PC-9 (cell line): Measurements from ENCODE around the gene PIPOX. TPM values are rescaled to one million over a fixed set of nuclear protein-coding genes. Genes with fewer than 3 reads are reported as not detected.
A peak's percentile ranks its signal among the peaks of the same experiment; 100 is the strongest.

Experiments used
- BruUV-seq: library from RNA; stranded (reverse); fragments of 400-500 nt; replicated peaks from 2 replicates; lab custom pipeline; 2021; lab: Mats Ljungman, UMichigan
- CTCF ChIA-PET: fragments of 300-600 bp; sonication (Branson Sonifier 250); formaldehyde crosslinking; loops from one replicate; lab custom pipeline; 2022; ENCODE audit warnings: antibody characterized with exemption; lab: Charles Lee
- POLR2A ChIA-PET: fragments of 300-600 bp; sonication (Branson Sonifier 250); formaldehyde crosslinking; loops from one replicate; lab custom pipeline; 2022; ENCODE audit warnings: antibody characterized with exemption; ENCODE audit not compliant: unreplicated experiment; lab: Charles Lee
- DNase-seq, 2 experiments: peaks; one replicate each; pipeline versions ENCODE4 v3.0.0 to v3.0.0-alpha.2; 2015 to 2022; ENCODE audit warnings: mixed read lengths in 1 of 2
- H2AFZ ChIP-seq: fragments of 200-600 bp; sonication (generic); 2 replicates; pipeline ENCODE4 v1.8.1; 2017; ENCODE audit warnings: antibody characterized with exemption
- H3F3A ChIP-seq: fragments of 200-600 bp; sonication (generic); 2 replicates; pipeline ENCODE4 v1.8.1; 2017; ENCODE audit warnings: antibody characterized with exemption, mild to moderate bottlenecking, low read depth; ENCODE audit not compliant: insufficient read depth
- H3K27ac ChIP-seq: fragments of 200-600 bp; sonication (generic); 2 replicates; pipeline ENCODE4 v1.6.1; 2016; ENCODE audit warnings: mixed run types
- H3K27me3 ChIP-seq: fragments of 200-600 bp; sonication (generic); 2 replicates; pipeline ENCODE4 v1.6.1; 2016; ENCODE audit warnings: low read depth, mixed run types; ENCODE audit not compliant: insufficient read depth
- H3K36me3 ChIP-seq: fragments of 200-600 bp; sonication (generic); 2 replicates; pipeline ENCODE4 v1.6.1; 2016; ENCODE audit warnings: low read depth, mixed run types
- H3K4me1 ChIP-seq: fragments of 200-600 bp; sonication (generic); replicated peaks from 2 replicates; pipeline ENCODE4 v1.6.1; 2016; ENCODE audit warnings: mixed run types; ENCODE audit not compliant: insufficient read depth
- H3K4me2 ChIP-seq: fragments of 200-600 bp; sonication (generic); 2 replicates; pipeline ENCODE4 v1.6.1; 2017; ENCODE audit warnings: mixed run types
- H3K4me3 ChIP-seq: fragments of 200-600 bp; sonication (generic); 2 replicates; pipeline ENCODE4 v1.6.1; 2016; ENCODE audit warnings: mixed run types
- H3K79me2 ChIP-seq: fragments of 200-600 bp; sonication (generic); 2 replicates; pipeline ENCODE4 v1.6.1; 2017; ENCODE audit warnings: low read depth, mixed run types
- H3K9me2 ChIP-seq: fragments of 200-600 bp; sonication (generic); 2 replicates; pipeline ENCODE4 v1.8.1; 2017; ENCODE audit warnings: mild to moderate bottlenecking; ENCODE audit not compliant: insufficient read depth
- H3K9me3 ChIP-seq: fragments of 200-600 bp; sonication (generic); 2 replicates; pipeline ENCODE4 v1.8.1; 2016; ENCODE audit warnings: low read depth; ENCODE audit not compliant: insufficient read depth
- H4K20me1 ChIP-seq: fragments of 200-600 bp; sonication (generic); 2 replicates; pipeline ENCODE4 v1.8.1; 2017; ENCODE audit not compliant: insufficient read depth
- EZH2 ChIP-seq: fragments of 200-600 bp; sonication (generic); IDR thresholded peaks from 2 replicates; pipeline ENCODE4 v1.8.0; 2017; ENCODE audit warnings: antibody characterized with exemption, low read depth
- intact Hi-C: fragments of 100-400 bp; cut with micrococcal nuclease; formaldehyde crosslinking; loops from one replicate; pipeline ENCODE4 v1.10.0; 2022; ENCODE audit not compliant: unreplicated experiment
- total RNA-seq: library from RNA; stranded (reverse); gene quantifications from 2 replicates; pipeline ENCODE4 v1.2.3, GENCODE V29; 2021
- TF ChIP-seq, protein P1 (sequence below): fragments of 200-600 bp; sonication (generic); conservative IDR thresholded peaks from 2 replicates; pipeline ENCODE4 v1.6.1; 2017; ENCODE audit warnings: mixed run types, antibody characterized with exemption, mild to moderate bottlenecking, moderate library complexity

Gene PIPOX
- total RNA-seq, 1 experiment from 2014 or later: 2.8 TPM

DNA sequence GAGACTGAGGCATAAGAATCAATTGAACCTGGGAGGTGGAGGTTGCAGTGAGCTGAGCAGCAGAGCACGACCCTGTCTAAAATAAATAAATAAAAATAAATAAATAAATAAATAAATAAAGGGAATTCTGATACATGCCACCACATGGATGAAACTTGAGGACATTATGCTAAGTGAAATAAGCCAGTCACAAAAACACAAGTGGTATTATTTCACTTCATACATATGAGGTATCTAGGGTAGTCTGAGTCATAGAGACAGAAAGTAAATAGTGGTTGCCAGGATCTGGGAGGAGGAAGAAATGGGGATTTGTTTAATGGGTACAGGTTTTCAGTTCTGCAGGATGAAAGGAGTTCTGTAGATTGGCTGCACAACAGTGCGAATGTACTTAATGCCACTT, 16.3 kb downstream of the PIPOX start:
- BruUV-seq: no TSS peak
- Histone ChIP-seq H3K4me1 (peaks cover 6% of the 10 kb centered on the region; the same call in 1 of the 2 replicates), H3K27me3 (no peaks in the 10 kb centered on the region), H3F3A (no peaks in the 10 kb centered on the region), H3K36me3 (no peaks in the 10 kb centered on the region), H4K20me1 (no peaks in the 10 kb centered on the region), H3K4me3 (no peak overlapping the region), H3K9me2 (no peaks in the 10 kb centered on the region), H2AFZ (no peak overlapping the region), H3K79me2 (no peaks in the 10 kb centered on the region), H3K9me3 (no peaks in the 10 kb centered on the region), H3K27ac (no peak overlapping the region), H3K4me2 (no peak overlapping the region)
- DNase-seq: peak in 1 of 2 experiments; percentile 70
- POLR2A ChIA-PET: no interaction called here
- CTCF ChIA-PET: interaction anchor here (0.6 kb wide), 1 partner anchor 702 kb away, joined by 3 read pairs; no protein-coding TSS in a partner anchor
- TF ChIP-seq EZH2: no peak
- TF ChIP-seq, protein P1, sequence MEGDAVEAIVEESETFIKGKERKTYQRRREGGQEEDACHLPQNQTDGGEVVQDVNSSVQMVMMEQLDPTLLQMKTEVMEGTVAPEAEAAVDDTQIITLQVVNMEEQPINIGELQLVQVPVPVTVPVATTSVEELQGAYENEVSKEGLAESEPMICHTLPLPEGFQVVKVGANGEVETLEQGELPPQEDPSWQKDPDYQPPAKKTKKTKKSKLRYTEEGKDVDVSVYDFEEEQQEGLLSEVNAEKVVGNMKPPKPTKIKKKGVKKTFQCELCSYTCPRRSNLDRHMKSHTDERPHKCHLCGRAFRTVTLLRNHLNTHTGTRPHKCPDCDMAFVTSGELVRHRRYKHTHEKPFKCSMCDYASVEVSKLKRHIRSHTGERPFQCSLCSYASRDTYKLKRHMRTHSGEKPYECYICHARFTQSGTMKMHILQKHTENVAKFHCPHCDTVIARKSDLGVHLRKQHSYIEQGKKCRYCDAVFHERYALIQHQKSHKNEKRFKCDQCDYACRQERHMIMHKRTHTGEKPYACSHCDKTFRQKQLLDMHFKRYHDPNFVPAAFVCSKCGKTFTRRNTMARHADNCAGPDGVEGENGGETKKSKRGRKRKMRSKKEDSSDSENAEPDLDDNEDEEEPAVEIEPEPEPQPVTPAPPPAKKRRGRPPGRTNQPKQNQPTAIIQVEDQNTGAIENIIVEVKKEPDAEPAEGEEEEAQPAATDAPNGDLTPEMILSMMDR: no peak
- intact Hi-C loops: no loop called here

DNA sequence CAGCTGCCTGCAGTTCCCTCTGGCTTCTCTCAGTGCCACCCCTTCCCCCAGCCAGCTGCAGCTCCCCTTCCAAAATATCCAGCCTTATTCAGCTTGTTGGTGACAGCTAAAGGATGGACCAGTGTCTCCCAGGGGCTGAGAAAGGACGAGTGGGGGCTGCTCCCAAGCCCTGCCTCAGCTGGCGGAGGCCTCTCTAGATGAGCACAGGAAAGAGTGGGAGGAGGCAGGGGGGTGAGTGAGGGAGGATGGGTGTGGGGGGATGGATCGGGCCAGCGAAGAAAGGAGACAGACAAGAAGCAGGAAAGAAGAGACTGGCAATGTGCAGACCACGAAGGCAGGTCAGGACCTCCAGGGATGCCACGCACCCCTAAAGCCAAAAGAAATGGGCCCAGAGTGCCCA, 17.5 kb downstream of the PIPOX start:
- no peak overlapping the region for H3K27ac ChIP-seq
- H3K4me1 ChIP-seq: peaks cover 6% of the 10 kb centered on the region; the same call in 1 of the 2 replicates
- no TSS peak for BruUV-seq
- no peaks in the 10 kb centered on the region for H3K27me3 ChIP-seq
- TF ChIP-seq, protein P1: no peak
- TF ChIP-seq EZH2: no peak
- H4K20me1 ChIP-seq: no peaks in the 10 kb centered on the region
- ChIA-PET CTCF (no interaction called here), POLR2A (no interaction called here)
- H3K4me3 ChIP-seq: no peak overlapping the region
- H2AFZ ChIP-seq: no peak overlapping the region
- H3F3A ChIP-seq: no peaks in the 10 kb centered on the region
- H3K4me2 ChIP-seq: no peak overlapping the region
- intact Hi-C loops: no loop called here
- no peaks in the 10 kb centered on the region for H3K36me3 ChIP-seq
- no peaks in the 10 kb centered on the region for H3K9me2 ChIP-seq
- H3K79me2 ChIP-seq: no peaks in the 10 kb centered on the region
- no peak for DNase-seq
- H3K9me3 ChIP-seq: no peaks in the 10 kb centered on the region

DNA sequence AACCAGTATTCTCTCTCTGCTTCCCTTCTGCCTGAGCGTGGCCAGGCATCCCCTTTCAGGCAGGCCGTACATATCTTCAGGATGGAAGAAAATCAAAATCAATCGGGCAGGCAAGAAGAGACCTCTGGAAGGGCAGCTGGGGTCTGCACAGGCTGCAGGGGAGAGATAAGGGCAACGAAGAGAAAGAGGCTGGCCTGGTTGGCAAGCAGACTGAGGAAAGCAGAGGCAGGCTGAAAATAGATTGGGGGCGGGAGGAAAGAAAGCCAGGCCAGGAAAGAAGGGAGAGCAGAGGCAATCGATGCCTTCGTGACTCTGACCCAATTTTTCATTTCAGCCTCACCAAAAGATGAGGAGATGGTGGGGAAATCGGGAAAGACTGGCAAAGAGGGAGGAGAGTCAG, 18.1 kb downstream of the PIPOX start:
- Histone ChIP-seq H3K4me2 (no peak overlapping the region), H3K36me3 (no peaks in the 10 kb centered on the region), H3F3A (no peaks in the 10 kb centered on the region), H2AFZ (no peak overlapping the region), H3K27ac (no peak overlapping the region), H3K79me2 (no peaks in the 10 kb centered on the region), H3K4me1 (peaks cover 6% of the 10 kb centered on the region; the same call in 1 of the 2 replicates), H3K4me3 (no peak overlapping the region), H3K9me2 (no peaks in the 10 kb centered on the region), H3K27me3 (no peaks in the 10 kb centered on the region), H4K20me1 (no peaks in the 10 kb centered on the region), H3K9me3 (no peaks in the 10 kb centered on the region)
- no peak for DNase-seq
- intact Hi-C loops: no loop called here
- ChIA-PET CTCF (no interaction called here), POLR2A (no interaction called here)
- BruUV-seq: no TSS peak
- no peak for TF ChIP-seq EZH2
- TF ChIP-seq, protein P1: no peak
